GM15510 (cell line): ENCODE results near the gene BARX1.

ENCODE experiments used
- POLR2A ChIP-seq: IDR thresholded peaks from 3 replicates; pipeline ENCODE4 v1.6.1; 2011; ENCODE audit warnings: borderline replicate concordance; ENCODE audit not compliant: insufficient read length; ENCODE audit errors: extremely low read depth

The BARX1 gene

GRCh38 chr9:93916358-93916757 is 38.8 kb downstream of the BARX1 start:
- no peak for TF ChIP-seq POLR2A

- no peak for TF ChIP-seq POLR2A
Measured at GRCh38 chr9:93911801-93912554, 43.2 kb downstream of the BARX1 start.

- TF ChIP-seq POLR2A: no peak
Measured at GRCh38 chr9:93911136-93911745, 43.9 kb downstream of the BARX1 start.

GRCh38 chr9:93910598-93910997 is 44.6 kb downstream of the BARX1 start:
- no peak for TF ChIP-seq POLR2A

GRCh38 chr9:93910196-93910595 is 45.0 kb downstream of the BARX1 start:
- no peak for TF ChIP-seq POLR2A

GRCh38 chr9:93909242-93909616 is 45.9 kb downstream of the BARX1 start:
- no peak for TF ChIP-seq POLR2A

GRCh38 chr9:93908591-93909241 is 46.4 kb downstream of the BARX1 start:
- no peak for TF ChIP-seq POLR2A

- no peak for TF ChIP-seq POLR2A
Measured at GRCh38 chr9:93907551-93908199, 47.5 kb downstream of the BARX1 start.

- no peak for TF ChIP-seq POLR2A
Measured at GRCh38 chr9:93906195-93906880, 48.8 kb downstream of the BARX1 start.

GRCh38 chr9:93905473-93906133 is 49.6 kb downstream of the BARX1 start:
- TF ChIP-seq POLR2A: no peak

GRCh38 chr9:93904649-93905472 is 50.3 kb downstream of the BARX1 start:
- TF ChIP-seq POLR2A: no peak

- no peak for TF ChIP-seq POLR2A
Measured at GRCh38 chr9:93903886-93904648, 51.1 kb downstream of the BARX1 start.

- no peak for TF ChIP-seq POLR2A
Measured at GRCh38 chr9:93902780-93903655, 52.1 kb downstream of the BARX1 start.
